Measurements from ENCODE around the gene MYBPHL. TPM values are rescaled to one million over a fixed set of nuclear protein-coding genes. Genes with fewer than 3 reads are reported as not detected.

MYBPHL gene
- total and polyA plus RNA-seq, 12 donors, result 0.23 to 2.7 (median 0.51) TPM; not detected in 1

DNA sequence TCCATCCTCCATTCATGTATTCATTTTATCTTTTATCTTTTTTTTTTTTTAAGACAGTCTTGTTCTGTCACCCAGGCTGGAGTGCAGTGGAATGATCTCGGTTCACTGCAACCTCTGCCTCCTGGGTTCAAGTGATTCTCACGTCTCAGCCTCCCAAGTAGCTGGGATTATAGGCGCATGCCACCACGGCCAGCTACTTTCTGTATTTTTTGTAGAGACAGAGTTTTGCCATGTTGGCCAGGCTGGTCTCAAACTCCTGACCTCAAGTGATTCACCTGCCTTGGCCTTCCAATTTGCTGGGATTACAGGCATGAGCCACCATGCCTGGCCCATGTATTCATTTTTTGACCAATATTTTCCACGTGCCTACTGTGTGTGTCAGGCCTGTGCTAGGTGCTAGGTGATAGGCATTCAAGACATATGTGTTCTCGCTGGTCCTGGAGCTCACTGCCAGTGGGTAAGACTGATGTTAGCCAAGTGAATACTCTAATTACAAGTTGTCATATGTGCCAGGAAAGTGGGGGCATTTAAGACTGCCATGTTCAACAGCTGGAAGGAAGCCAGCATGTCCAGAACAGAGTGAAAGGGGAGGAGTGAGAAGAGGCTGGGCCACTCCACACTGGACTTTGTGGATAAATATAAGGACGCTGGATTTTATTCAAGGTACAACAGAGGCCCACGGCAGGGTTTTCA is 62.8 kb downstream of the MYBPHL start:
- Histone ChIP-seq H3K36me3 (peaks cover 0 to 9% (median 0%) of the 10 kb centered on the region in 9 donors), H3K4me3 (no peak overlapping the region), H3K9me3 (no peaks in the 10 kb centered on the region), H3K27me3 (peaks cover 0 to 25% (median 7%) of the 10 kb centered on the region in 7 donors), H3K27ac (no peak overlapping the region), H3K4me1 (peaks cover 8 to 36% (median 24%) of the 10 kb centered on the region in 9 donors)
- ATAC-seq (no peak), DNase-seq (no peak)
- intact Hi-C loops (cut with DNase I), result no loop called here
- TF ChIP-seq, protein P1, sequence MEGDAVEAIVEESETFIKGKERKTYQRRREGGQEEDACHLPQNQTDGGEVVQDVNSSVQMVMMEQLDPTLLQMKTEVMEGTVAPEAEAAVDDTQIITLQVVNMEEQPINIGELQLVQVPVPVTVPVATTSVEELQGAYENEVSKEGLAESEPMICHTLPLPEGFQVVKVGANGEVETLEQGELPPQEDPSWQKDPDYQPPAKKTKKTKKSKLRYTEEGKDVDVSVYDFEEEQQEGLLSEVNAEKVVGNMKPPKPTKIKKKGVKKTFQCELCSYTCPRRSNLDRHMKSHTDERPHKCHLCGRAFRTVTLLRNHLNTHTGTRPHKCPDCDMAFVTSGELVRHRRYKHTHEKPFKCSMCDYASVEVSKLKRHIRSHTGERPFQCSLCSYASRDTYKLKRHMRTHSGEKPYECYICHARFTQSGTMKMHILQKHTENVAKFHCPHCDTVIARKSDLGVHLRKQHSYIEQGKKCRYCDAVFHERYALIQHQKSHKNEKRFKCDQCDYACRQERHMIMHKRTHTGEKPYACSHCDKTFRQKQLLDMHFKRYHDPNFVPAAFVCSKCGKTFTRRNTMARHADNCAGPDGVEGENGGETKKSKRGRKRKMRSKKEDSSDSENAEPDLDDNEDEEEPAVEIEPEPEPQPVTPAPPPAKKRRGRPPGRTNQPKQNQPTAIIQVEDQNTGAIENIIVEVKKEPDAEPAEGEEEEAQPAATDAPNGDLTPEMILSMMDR (IDR thresholded peaks at IDR 0.05), result no peak
- 85 to 87% methylated on average over 8 of the region's 8 CpGs for WGBS, 2 donors

DNA sequence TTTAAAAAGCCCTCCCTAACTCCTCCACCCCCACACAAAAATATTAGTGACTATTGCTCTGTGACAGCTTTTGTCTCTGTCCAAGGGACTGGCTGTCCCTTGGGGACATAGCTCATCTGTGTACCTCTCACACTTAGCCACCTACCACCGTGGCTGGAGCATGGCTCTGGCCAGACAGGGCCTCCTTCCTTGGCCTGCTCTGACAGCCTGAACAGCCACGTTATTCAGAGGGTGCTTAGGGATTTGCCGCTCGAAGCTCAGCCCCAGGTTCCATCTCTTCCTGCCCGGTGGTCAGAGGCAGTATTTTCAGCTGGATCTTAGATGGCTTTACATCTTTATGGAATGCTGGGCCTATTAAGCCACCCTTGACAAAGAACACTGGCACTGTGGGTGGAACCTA is 63.6 kb downstream of the MYBPHL start:
- intact Hi-C loops (cut with DNase I), result no loop called here
- 63 to 64% methylated on average over 5 of the region's 5 CpGs for WGBS, 2 donors

DNA sequence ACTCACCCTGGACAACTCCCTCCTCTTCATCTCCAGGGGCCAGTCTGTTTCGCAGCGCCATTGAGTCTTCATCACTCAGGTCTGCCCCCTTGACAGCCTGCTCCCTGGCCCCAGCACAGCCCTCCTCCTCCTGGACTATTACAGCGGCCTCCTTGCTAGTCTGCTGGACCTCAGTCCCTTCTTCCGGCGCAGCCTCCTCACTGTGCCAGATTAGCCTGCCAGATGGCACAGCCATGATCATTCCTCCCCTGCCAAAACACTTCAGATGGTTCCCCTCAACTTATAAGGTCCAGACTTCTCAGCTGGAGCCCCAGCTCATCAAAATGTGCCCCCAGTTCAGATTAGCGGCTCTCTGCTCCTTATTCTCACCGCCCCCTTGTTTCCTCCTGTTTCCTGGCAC is 64.4 kb downstream of the MYBPHL start:
- ATAC-seq (peak in 4 of 8 donors; percentile 4 to 36 (median 16)), DNase-seq (no peak)
- no peaks in the 10 kb centered on the region for H3K9me3 ChIP-seq
- peaks cover 8 to 30% (median 21%) of the 10 kb centered on the region in 9 donors for H3K4me1 ChIP-seq
- TF ChIP-seq, protein P1 (IDR thresholded peaks at IDR 0.05), result no peak
- H3K4me3 ChIP-seq, result no peak overlapping the region
- H3K27me3 ChIP-seq, result peaks cover 0 to 14% (median under 1%) of the 10 kb centered on the region in 7 donors
- 43 to 56% methylated on average over 7 of the region's 7 CpGs for WGBS, 2 donors
- intact Hi-C loops (cut with DNase I), result no loop called here
- peaks cover 0 to 25% (median 12%) of the 10 kb centered on the region in 9 donors for H3K36me3 ChIP-seq
- no peak overlapping the region for H3K27ac ChIP-seq

More for the DNA sequence above, 63.6 kb downstream of the MYBPHL start:
- H3K27me3 ChIP-seq, result peaks cover 0 to 17% (median 4%) of the 10 kb centered on the region in 7 donors
- H3K4me3 ChIP-seq, result no peak overlapping the region
- H3K27ac ChIP-seq, result no peak overlapping the region
- TF ChIP-seq, protein P1 (IDR thresholded peaks at IDR 0.05), result no peak
- DNase-seq, result no peak
- no peaks in the 10 kb centered on the region for H3K9me3 ChIP-seq
- H3K4me1 ChIP-seq, result peaks cover 8 to 30% (median 21%) of the 10 kb centered on the region in 9 donors
- peaks cover 0 to 17% (median 4%) of the 10 kb centered on the region in 9 donors for H3K36me3 ChIP-seq
- ATAC-seq, result no peak

Other genes starting within 250 kb of the MYBPHL start
- gene TAF13, start 231.0 kb downstream of the MYBPHL start, total RNA-seq, result 10 to 100 TPM; 45.8 to 69.9 (median 59.0) TPM
- gene TAF13, start 231.0 kb downstream of the MYBPHL start, polyA plus RNA-seq, result 10 to 100 TPM; 18.4 to 42.4 TPM
- 10 to 100 TPM; 27.5 to 52.9 (median 41.2) TPM for gene TMEM167B, start 216.2 kb downstream of the MYBPHL start, total RNA-seq
- 10 to 100 TPM; 12.0 to 17.2 TPM for gene TMEM167B, start 216.2 kb downstream of the MYBPHL start, polyA plus RNA-seq
- gene ELAPOR1, start 192.9 kb downstream of the MYBPHL start, total RNA-seq, result under 1 TPM in 8 of 10 donors, not detected in 2; 0.18 to 0.54 (median 0.35) TPM
- gene ELAPOR1, start 192.9 kb downstream of the MYBPHL start, polyA plus RNA-seq, result under 1 TPM; 0.06 to 0.07 TPM
- gene SARS1, start 93.1 kb downstream of the MYBPHL start, total RNA-seq, result 100 to 1,000 TPM in 4 of 10 donors, 10 to 100 TPM in 6; 86.3 to 123 (median 99.2) TPM
- gene SARS1, start 93.1 kb downstream of the MYBPHL start, polyA plus RNA-seq, result 100 to 1,000 TPM in 1 of 2 donors, 10 to 100 TPM in 1; 38.3 to 153 TPM
- 10 to 100 TPM in 1 of 10 donors, 1 to 10 TPM in 9; 4.9 to 10.6 (median 6.3) TPM for gene CELSR2, start 57.5 kb downstream of the MYBPHL start, total RNA-seq
- gene CELSR2, start 57.5 kb downstream of the MYBPHL start, polyA plus RNA-seq, result 1 to 10 TPM in 1 of 2 donors, under 1 TPM in 1; 0.93 to 1.8 TPM
- gene PSRC1, start 23.9 kb downstream of the MYBPHL start, total RNA-seq, result 1 to 10 TPM in 2 of 10 donors, under 1 TPM in 8; 0.34 to 2.4 (median 0.59) TPM
- 1 to 10 TPM; 2.3 to 2.9 TPM for gene PSRC1, start 23.9 kb downstream of the MYBPHL start, polyA plus RNA-seq
- 100 to 1,000 TPM; 105 to 235 (median 132) TPM for gene SORT1, start 90.9 kb upstream of the MYBPHL start, total RNA-seq
- gene SORT1, start 90.9 kb upstream of the MYBPHL start, polyA plus RNA-seq, result 10 to 100 TPM; 32.8 to 64.1 TPM
- 10 to 100 TPM; 51.2 to 65.6 (median 59.2) TPM for gene PSMA5, start 119.4 kb upstream of the MYBPHL start, total RNA-seq
- 10 to 100 TPM; 22.7 to 94.6 TPM for gene PSMA5, start 119.4 kb upstream of the MYBPHL start, polyA plus RNA-seq
- gene SYPL2, start 159.5 kb upstream of the MYBPHL start, total RNA-seq, result 10 to 100 TPM; 25.4 to 47.3 (median 27.7) TPM
- gene SYPL2, start 159.5 kb upstream of the MYBPHL start, polyA plus RNA-seq, result 10 to 100 TPM; 15.0 to 21.9 TPM
- gene ATXN7L2, start 176.9 kb upstream of the MYBPHL start, total RNA-seq, result 1 to 10 TPM; 1.8 to 3.0 (median 2.5) TPM
- 10 to 100 TPM in 1 of 2 donors, 1 to 10 TPM in 1; 3.2 to 11.4 TPM for gene ATXN7L2, start 176.9 kb upstream of the MYBPHL start, polyA plus RNA-seq
- gene CYB561D1, start 187.1 kb upstream of the MYBPHL start, total RNA-seq, result 1 to 10 TPM; 3.3 to 7.6 (median 4.5) TPM
- gene CYB561D1, start 187.1 kb upstream of the MYBPHL start, polyA plus RNA-seq, result 1 to 10 TPM; 3.0 to 3.6 TPM
- 10 to 100 TPM; 11.9 to 16.6 (median 14.7) TPM for gene AMIGO1, start 202.7 kb upstream of the MYBPHL start, total RNA-seq
- gene AMIGO1, start 202.7 kb upstream of the MYBPHL start, polyA plus RNA-seq, result 1 to 10 TPM; 2.8 to 4.0 TPM
- gene GPR61, start 232.9 kb upstream of the MYBPHL start, total RNA-seq, result 1 to 10 TPM in 1 of 10 donors, under 1 TPM in 7, not detected in 2; 0.11 to 1.0 (median 0.31) TPM
- not detected for gene GPR61, start 232.9 kb upstream of the MYBPHL start, polyA plus RNA-seq
- 1 to 10 TPM; 2.1 to 3.6 (median 2.8) TPM for gene GNAI3, start 241.6 kb upstream of the MYBPHL start, total RNA-seq
- 1 to 10 TPM; 1.6 to 2.2 TPM for gene GNAI3, start 241.6 kb upstream of the MYBPHL start, polyA plus RNA-seq

Data from heart right ventricle (tissue), 16 donors.